Spleen (tissue), 7 donors: ENCODE results near the gene ZNF160.
A peak's percentile ranks its signal among the peaks of the same experiment; 100 is the strongest.

Experiments
- POLR2A ChIP-seq, 3 donors: fragments of 450-650 bp; IDR thresholded peaks; one replicate each; pipeline ENCODE4 v1.5.1; 2017; ENCODE audit warnings: antibody characterized with exemption in 3 of 3, mild to moderate bottlenecking in 1 of 3
- POLR2AphosphoS5 ChIP-seq, 3 donors: sonication (generic); formaldehyde crosslinking; IDR thresholded peaks; one replicate each; pipeline ENCODE4 v1.5.1; 2017; ENCODE audit warnings: antibody characterized with exemption in 3 of 3
- TF ChIP-seq, protein P1 (sequence below), 11 experiments: fragments of 200-600 bp in 7 of 11; fragments of 450-650 bp in 4 of 11; sonication (generic) in 4 of 11; IDR thresholded peaks in 8 of 11; conservative IDR thresholded peaks in 3 of 11; 1 replicate in 7 of 11; 2 replicates in 4 of 11; pipeline versions ENCODE4 v1.4.0 to v1.8.0; 2016 to 2021; ENCODE audit warnings: antibody characterized with exemption in 11 of 11, inconsistent platforms in 4 of 11, mild to moderate bottlenecking in 1 of 11
- donor health status: DM: no; HTN: no; CAD: no; lungs with moderate emphysema.
- donor health status: DM: no; HTN: no; CAD: no.
- donor health status: DM: no; HTN: no; CAD: no.

- TF ChIP-seq POLR2A (IDR thresholded peaks at IDR 0.05) (no peak), POLR2AphosphoS5 (IDR thresholded peaks at IDR 0.05) (peak in 2 of 3 donors; percentile 22 to 24)
- TF ChIP-seq, protein P1, sequence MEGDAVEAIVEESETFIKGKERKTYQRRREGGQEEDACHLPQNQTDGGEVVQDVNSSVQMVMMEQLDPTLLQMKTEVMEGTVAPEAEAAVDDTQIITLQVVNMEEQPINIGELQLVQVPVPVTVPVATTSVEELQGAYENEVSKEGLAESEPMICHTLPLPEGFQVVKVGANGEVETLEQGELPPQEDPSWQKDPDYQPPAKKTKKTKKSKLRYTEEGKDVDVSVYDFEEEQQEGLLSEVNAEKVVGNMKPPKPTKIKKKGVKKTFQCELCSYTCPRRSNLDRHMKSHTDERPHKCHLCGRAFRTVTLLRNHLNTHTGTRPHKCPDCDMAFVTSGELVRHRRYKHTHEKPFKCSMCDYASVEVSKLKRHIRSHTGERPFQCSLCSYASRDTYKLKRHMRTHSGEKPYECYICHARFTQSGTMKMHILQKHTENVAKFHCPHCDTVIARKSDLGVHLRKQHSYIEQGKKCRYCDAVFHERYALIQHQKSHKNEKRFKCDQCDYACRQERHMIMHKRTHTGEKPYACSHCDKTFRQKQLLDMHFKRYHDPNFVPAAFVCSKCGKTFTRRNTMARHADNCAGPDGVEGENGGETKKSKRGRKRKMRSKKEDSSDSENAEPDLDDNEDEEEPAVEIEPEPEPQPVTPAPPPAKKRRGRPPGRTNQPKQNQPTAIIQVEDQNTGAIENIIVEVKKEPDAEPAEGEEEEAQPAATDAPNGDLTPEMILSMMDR (IDR thresholded peaks at IDR 0.05 in 8 of 11, conservative IDR thresholded peaks at IDR 0.05 in 3 of 11) = no peak
These were observed 11.6 kb downstream of the ZNF160 start for GRCh38 chr19:53091413-53092254.
